Left ventricle myocardium inferior (tissue), 1 donor: ENCODE measurements around the gene PTPRN2. TPM values are rescaled to one million over a fixed set of nuclear protein-coding genes. Genes with fewer than 3 reads are reported as not detected.

Source experiments
- DNase-seq: peaks from one replicate; pipeline ENCODE4 v3.0.0-alpha.2; 2020
- H3K27ac ChIP-seq: fragments of 200-600 bp; replicated peaks from 2 replicates; pipeline ENCODE4 v1.8.0; 2021
- H3K27me3 ChIP-seq: fragments of 200-600 bp; 2 replicates; pipeline ENCODE4 v1.8.0; 2021; ENCODE audit warnings: low read depth
- H3K36me3 ChIP-seq: fragments of 200-600 bp; 2 replicates; pipeline ENCODE4 v1.8.0; 2021
- H3K4me1 ChIP-seq: fragments of 200-600 bp; 2 replicates; pipeline ENCODE4 v1.8.0; 2021
- H3K4me3 ChIP-seq: fragments of 200-600 bp; 2 replicates; pipeline ENCODE4 v1.8.0; 2021; ENCODE audit warnings: mild to moderate bottlenecking, moderate library complexity
- H3K9me3 ChIP-seq: fragments of 200-600 bp; replicated peaks from 2 replicates; pipeline ENCODE4 v1.8.0; 2021
- intact Hi-C: fragments of 100-400 bp; cut with micrococcal nuclease; formaldehyde crosslinking; loops from one replicate; pipeline ENCODE4 v1.11.0; 2022
- total RNA-seq: library from RNA; stranded (reverse); fragmentation: NEBNext Ultra II Directional; extraction: Animal tissue kit (Norgen Biotek cat#: 25700); gene quantifications from one replicate; pipeline ENCODE4 v1.2.1, GENCODE V29; 2021
- TF ChIP-seq, protein P1 (sequence below): fragments of 200-600 bp; IDR thresholded peaks from 2 replicates; pipeline ENCODE4 v1.8.0; 2021; ENCODE audit warnings: antibody characterized with exemption, mild to moderate bottlenecking, borderline replicate concordance
- donor health status: DM: no; HTN: yes; CAD: no; lungs with severe emphysema.

PTPRN2 gene
- total RNA-seq, 1 donor from 2014 or later: 1.3 TPM

DNA sequence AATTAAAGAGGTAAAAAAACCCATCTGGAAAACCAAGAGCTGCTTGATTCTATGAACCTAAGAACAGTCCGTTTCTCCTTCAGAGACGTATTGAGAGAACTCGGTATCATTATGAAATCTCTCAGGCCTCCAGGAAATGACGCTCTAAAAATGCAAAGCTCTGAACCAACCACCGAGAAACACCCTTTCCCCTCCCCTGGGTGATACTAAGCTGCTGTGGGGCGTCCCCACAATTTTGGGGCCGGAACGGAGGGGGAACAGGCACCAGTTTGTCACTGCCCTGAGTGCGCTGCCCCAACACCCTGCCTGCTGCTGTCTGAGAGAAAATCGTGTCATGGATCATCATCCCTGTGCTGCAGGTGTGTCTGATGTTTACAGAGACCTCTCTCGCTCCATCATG lies 741.4 kb downstream of the PTPRN2 start:
- Histone ChIP-seq H3K4me3 (no peak overlapping the region), H3K27me3 (peaks cover 80% of the 10 kb centered on the region), H3K9me3 (no peaks in the 10 kb centered on the region), H3K4me1 (peaks cover under 1% of the 10 kb centered on the region), H3K36me3 (no peaks in the 10 kb centered on the region), H3K27ac (no peak overlapping the region)
- TF ChIP-seq, protein P1, sequence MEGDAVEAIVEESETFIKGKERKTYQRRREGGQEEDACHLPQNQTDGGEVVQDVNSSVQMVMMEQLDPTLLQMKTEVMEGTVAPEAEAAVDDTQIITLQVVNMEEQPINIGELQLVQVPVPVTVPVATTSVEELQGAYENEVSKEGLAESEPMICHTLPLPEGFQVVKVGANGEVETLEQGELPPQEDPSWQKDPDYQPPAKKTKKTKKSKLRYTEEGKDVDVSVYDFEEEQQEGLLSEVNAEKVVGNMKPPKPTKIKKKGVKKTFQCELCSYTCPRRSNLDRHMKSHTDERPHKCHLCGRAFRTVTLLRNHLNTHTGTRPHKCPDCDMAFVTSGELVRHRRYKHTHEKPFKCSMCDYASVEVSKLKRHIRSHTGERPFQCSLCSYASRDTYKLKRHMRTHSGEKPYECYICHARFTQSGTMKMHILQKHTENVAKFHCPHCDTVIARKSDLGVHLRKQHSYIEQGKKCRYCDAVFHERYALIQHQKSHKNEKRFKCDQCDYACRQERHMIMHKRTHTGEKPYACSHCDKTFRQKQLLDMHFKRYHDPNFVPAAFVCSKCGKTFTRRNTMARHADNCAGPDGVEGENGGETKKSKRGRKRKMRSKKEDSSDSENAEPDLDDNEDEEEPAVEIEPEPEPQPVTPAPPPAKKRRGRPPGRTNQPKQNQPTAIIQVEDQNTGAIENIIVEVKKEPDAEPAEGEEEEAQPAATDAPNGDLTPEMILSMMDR: no peak
- intact Hi-C loops: no loop called here
- no peak for DNase-seq

DNA sequence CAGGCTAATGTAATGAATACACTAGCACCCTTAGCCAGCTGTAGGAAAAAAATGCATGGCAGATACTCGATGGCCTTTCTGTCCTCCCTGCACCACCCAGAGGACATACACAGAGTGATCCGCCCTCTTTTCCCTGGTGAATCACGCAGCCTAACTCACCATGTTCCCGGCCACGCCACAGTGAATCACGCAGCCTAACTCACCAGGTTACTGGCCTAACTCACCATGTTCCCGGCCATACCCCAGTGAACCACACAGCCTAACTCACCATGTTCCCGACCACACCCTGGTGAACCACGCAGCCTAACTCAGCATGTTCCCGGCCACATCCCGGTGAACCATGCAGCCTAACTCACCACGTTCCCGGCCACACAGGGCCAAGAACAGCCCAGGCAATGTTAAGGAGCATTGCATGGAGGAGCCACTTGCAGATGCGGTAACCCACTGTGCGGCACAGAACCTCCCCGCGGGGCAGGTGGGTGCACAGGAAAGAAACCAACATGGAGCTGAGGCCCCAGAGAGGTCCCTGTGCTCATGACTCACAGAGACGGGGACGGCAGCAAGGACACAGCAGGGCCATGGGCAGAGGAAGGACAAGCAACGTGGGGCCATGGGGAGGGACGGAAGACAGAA lies 742.3 kb downstream of the PTPRN2 start:
- intact Hi-C loops: no loop called here
- DNase-seq: no peak
- Histone ChIP-seq H3K4me3 (no peak overlapping the region), H3K36me3 (no peaks in the 10 kb centered on the region), H3K27me3 (peaks cover 80% of the 10 kb centered on the region), H3K27ac (no peak overlapping the region), H3K9me3 (no peaks in the 10 kb centered on the region), H3K4me1 (no peaks in the 10 kb centered on the region)
- TF ChIP-seq, protein P1: no peak

DNA sequence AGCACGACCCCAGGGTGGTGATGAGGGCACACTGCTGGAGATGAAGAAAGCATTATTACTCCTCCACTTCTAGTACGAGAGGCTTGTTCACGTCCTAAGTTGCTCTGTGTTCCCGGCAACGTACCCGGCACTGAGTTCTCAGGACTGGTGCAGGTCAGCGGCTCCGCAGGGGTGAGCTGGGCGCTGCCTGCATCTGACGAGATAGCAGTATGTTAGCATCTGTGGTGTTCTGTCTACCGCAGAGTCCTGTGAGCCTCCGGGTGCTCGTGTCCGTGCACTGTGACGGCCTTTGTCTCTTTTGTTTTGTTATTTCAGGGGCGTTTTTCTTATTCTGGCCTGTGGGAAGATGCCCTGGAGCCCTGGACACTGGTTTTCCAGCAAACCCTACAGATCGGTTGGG lies 743.0 kb downstream of the PTPRN2 start:
- H3K27me3 ChIP-seq: peaks cover 77% of the 10 kb centered on the region

DNA sequence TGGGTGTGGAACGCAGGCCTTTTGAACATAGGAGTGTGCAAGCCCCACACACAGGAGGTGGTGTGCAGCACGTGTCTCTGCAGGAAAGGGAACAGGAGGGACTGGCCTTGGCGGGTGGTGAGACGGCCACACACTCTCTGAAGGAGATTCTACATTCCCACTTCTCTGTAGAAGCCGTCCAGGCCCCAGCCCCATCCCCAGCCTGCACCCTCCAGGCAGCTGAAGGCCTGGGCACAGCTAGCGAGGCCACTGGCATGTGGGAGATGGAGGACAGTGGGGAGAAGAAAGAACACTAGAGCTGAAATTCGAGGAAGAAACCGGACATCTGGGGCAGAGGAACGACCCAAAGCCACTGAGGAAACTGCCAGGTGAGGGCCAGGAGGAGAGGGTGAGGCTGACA lies 743.5 kb downstream of the PTPRN2 start:
- no peaks in the 10 kb centered on the region for H3K36me3 ChIP-seq
- intact Hi-C loops: no loop called here
- DNase-seq: no peak
- TF ChIP-seq, protein P1: no peak
- no peak overlapping the region for H3K27ac ChIP-seq
- no peaks in the 10 kb centered on the region for H3K9me3 ChIP-seq
- H3K4me1 ChIP-seq: no peaks in the 10 kb centered on the region
- H3K4me3 ChIP-seq: no peak overlapping the region
- H3K27me3 ChIP-seq: peaks cover 75% of the 10 kb centered on the region

More for the DNA sequence above, 743.0 kb downstream of the PTPRN2 start:
- no peak for DNase-seq
- H3K4me3 ChIP-seq: no peak overlapping the region
- no peak overlapping the region for H3K27ac ChIP-seq
- H3K36me3 ChIP-seq: no peaks in the 10 kb centered on the region
- intact Hi-C loops: no loop called here
- no peaks in the 10 kb centered on the region for H3K4me1 ChIP-seq
- TF ChIP-seq, protein P1: no peak
- H3K9me3 ChIP-seq: no peaks in the 10 kb centered on the region

DNA sequence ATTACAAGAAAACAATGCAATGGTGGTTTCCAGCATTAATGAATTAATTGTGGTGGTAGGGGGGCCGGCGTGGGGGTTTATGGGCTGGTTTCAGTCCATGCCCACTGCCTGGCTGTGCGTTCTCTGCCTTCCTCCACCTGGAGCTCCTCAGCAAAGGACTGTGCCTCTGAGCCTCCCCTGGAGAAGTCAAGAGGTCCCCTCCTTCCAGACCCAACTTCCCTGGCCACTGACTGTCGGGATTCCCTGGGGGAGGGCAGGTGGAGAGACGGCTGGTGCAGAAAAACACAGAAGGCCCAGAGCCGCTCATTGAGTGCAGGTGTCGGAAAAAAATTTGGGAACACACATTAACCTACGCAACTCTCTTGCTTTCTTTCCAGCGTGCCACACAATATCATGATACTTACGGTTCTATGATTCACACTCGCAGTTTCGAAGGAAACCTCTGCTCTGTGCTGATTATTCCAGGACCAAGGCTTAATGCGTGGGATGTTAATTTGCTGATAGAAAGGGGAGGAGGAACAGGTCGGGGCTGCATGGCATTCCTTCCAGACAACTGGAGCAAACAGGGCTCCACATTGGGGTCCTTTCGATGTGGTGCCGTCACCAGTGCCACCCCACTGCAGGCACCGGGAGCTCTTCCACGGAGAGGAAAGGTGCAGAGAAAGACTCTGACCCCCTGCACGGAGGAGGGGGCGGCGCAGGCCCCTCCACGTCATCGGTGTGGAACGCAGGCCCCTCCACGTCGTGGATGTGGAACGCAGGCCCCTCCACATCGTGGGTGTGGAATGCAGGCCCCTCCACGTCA lies 744.1 kb downstream of the PTPRN2 start:
- intact Hi-C loops: no loop called here
- no peak overlapping the region for H3K4me3 ChIP-seq
- H3K27ac ChIP-seq: no peak overlapping the region
- H3K9me3 ChIP-seq: no peaks in the 10 kb centered on the region
- TF ChIP-seq, protein P1: no peak
- no peak for DNase-seq
- H3K27me3 ChIP-seq: peaks cover 69% of the 10 kb centered on the region
- no peaks in the 10 kb centered on the region for H3K4me1 ChIP-seq
- no peaks in the 10 kb centered on the region for H3K36me3 ChIP-seq
